GM10266 (cell line): ENCODE measurements around the gene NUP160.
"Not testable (repeated sequence)": the region's sequence is repeated elsewhere in the genome, so short reads cannot be mapped to it uniquely, and the experiment has no call there.

Experiments
- DNase-seq: peaks from one replicate; pipeline ENCODE4 v3.0.0; 2012; ENCODE audit errors: extremely low spot score
- CTCF ChIP-seq: IDR thresholded peaks from 2 replicates; pipeline ENCODE4 v1.5.1; 2012; ENCODE audit warnings: mild to moderate bottlenecking, low read depth; ENCODE audit not compliant: control insufficient read depth, insufficient read depth; ENCODE audit errors: missing control alignments

NUP160 gene

GRCh38 chr11:47768101-47768612 lies 80.0 kb downstream of the NUP160 start:
- no peak for TF ChIP-seq CTCF
- DNase-seq, result no peak

GRCh38 chr11:47766509-47767227 lies 81.5 kb downstream of the NUP160 start:
- no peak for TF ChIP-seq CTCF
- DNase-seq, result peak; percentile 53

GRCh38 chr11:47765086-47765485 lies 83.1 kb downstream of the NUP160 start:
- no peak for TF ChIP-seq CTCF
- no peak for DNase-seq

GRCh38 chr11:47759291-47759690 lies 88.9 kb downstream of the NUP160 start:
- not testable (repeated sequence) for DNase-seq

- no peak for TF ChIP-seq CTCF
- DNase-seq, result no peak
Observed at GRCh38 chr11:47756208-47756607, 91.9 kb downstream of the NUP160 start.

GRCh38 chr11:47750725-47751124 lies 97.4 kb downstream of the NUP160 start:
- no peak for TF ChIP-seq CTCF
- DNase-seq, result no peak

- DNase-seq, result not testable (repeated sequence)
Observed at GRCh38 chr11:47742494-47742893, 105.7 kb downstream of the NUP160 start.

- not testable (repeated sequence) for DNase-seq
Observed at GRCh38 chr11:47737817-47738216, 110.3 kb downstream of the NUP160 start.

GRCh38 chr11:47732271-47732670 lies 115.9 kb downstream of the NUP160 start:
- TF ChIP-seq CTCF, result no peak
- DNase-seq, result no peak
